Psoas muscle (tissue), 8 donors: ENCODE measurements around the gene DEK. TPM values are rescaled to one million over a fixed set of nuclear protein-coding genes. Genes with fewer than 3 reads are reported as not detected.

ENCODE experiments used
- ATAC-seq, 4 donors: fragments of 200-7000 bp; cut with Tn5 transposase; one replicate each; pipeline ENCODE4 v1.9.1; 2020; ENCODE audit warnings: moderate library complexity in 3 of 4, mild to moderate bottlenecking in 2 of 4
- DNase-seq, 2 donors: peaks; one replicate each; pipeline ENCODE4 v3.0.0-alpha.2; 2020
- H3K27ac ChIP-seq: fragments of 200-600 bp; one replicate; pipeline ENCODE4 v1.8.0; 2022
- H3K27me3 ChIP-seq, 3 donors: fragments of 200-600 bp in 1 of 3; one replicate each; pipeline versions ENCODE4 v1.6.1 to v1.8.0; 2013 to 2022; ENCODE audit warnings: low read length in 2 of 3, mild to moderate bottlenecking in 2 of 3, moderate library complexity in 1 of 3; ENCODE audit not compliant: insufficient read depth in 3 of 3
- H3K36me3 ChIP-seq, 2 donors: fragments of 200-600 bp in 1 of 2; one replicate each; pipeline versions ENCODE4 v1.6.1 to v1.8.0; 2013 to 2022; ENCODE audit warnings: low read depth in 1 of 2, mild to moderate bottlenecking in 1 of 2, moderate library complexity in 1 of 2; ENCODE audit not compliant: insufficient read depth in 1 of 2
- H3K4me1 ChIP-seq: fragments of 200-600 bp; one replicate; pipeline ENCODE4 v1.8.0; 2022
- H3K4me3 ChIP-seq: fragments of 200-600 bp; one replicate; pipeline ENCODE4 v1.8.0; 2022; ENCODE audit warnings: mild to moderate bottlenecking
- H3K9me3 ChIP-seq: fragments of 200-600 bp; one replicate; pipeline ENCODE4 v1.8.0; 2022
- WGBS, 3 donors: extraction: QIAGEN DNeasy Blood & Tissue Kit; methylation state at CpG; one replicate each; pipeline versions ENCODE4 v1.1.6 to v1.1.7; 2013; 5-methylcytosine and 5-hydroxymethylcytosine counted together
- intact Hi-C, 2 donors: fragments of 100-400 bp; cut with DNase I; formaldehyde crosslinking; loops; one replicate each; pipeline versions ENCODE4 v1.11.0 to v1.14.2; 2022
- polyA plus RNA-seq, 3 donors: library from polyadenylated mRNA; stranded (reverse); fragments of 200-250 nt; gene quantifications; one replicate each; pipeline ENCODE4 v1.2.3, GENCODE V29; 2013
- total RNA-seq, 4 donors: library from RNA; stranded (reverse); fragmentation: NEBNext Ultra II Directional in 2 of 4; extraction: Animal tissue kit (Norgen Biotek cat#: 25700) in 2 of 4; gene quantifications; one replicate each; pipeline versions ENCODE4 v1.2.1 to v1.2.4, GENCODE V29; 2021 to 2023
- TF ChIP-seq, protein P1 (sequence below): fragments of 200-600 bp; IDR thresholded peaks from one replicate; pipeline ENCODE4 v1.8.0; 2022; ENCODE audit warnings: antibody characterized with exemption
- donor health status: healthy with polysubstance abuse.
- donor health status: DM: no; HTN: no; CAD: no; lungs with moderate emphysema.
- donor health status: Bipolar disorder and iron deficiency.
- donor health status: healthy.
- donor health status: DM: yes; HTN: yes; CAD: no.
- donor health status: DM: no; HTN: no; CAD: no.
- donor health status: DM: no; HTN: no; CAD: no.
- donor health status: DM: yes; HTN: yes; CAD: no.

The DEK gene
- total and polyA plus RNA-seq, 7 donors, result 28.7 to 91.0 (median 66.1) TPM

- DNase-seq (no peak), ATAC-seq (no peak)
- Histone ChIP-seq H3K36me3 (peaks cover 6 to 80% of the 10 kb centered on the region in 2 donors), H3K4me3 (no peak overlapping the region), H3K9me3 (no peaks in the 10 kb centered on the region), H3K27ac (no peak overlapping the region), H3K27me3 (no peaks in the 10 kb centered on the region), H3K4me1 (no peaks in the 10 kb centered on the region)
- 79 to 81% (median 80%) methylated on average over 7 of the region's 7 CpGs for WGBS, 3 donors
- intact Hi-C loops, result no loop called here
- TF ChIP-seq, protein P1, sequence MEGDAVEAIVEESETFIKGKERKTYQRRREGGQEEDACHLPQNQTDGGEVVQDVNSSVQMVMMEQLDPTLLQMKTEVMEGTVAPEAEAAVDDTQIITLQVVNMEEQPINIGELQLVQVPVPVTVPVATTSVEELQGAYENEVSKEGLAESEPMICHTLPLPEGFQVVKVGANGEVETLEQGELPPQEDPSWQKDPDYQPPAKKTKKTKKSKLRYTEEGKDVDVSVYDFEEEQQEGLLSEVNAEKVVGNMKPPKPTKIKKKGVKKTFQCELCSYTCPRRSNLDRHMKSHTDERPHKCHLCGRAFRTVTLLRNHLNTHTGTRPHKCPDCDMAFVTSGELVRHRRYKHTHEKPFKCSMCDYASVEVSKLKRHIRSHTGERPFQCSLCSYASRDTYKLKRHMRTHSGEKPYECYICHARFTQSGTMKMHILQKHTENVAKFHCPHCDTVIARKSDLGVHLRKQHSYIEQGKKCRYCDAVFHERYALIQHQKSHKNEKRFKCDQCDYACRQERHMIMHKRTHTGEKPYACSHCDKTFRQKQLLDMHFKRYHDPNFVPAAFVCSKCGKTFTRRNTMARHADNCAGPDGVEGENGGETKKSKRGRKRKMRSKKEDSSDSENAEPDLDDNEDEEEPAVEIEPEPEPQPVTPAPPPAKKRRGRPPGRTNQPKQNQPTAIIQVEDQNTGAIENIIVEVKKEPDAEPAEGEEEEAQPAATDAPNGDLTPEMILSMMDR, result no peak
Observed at GRCh38 chr6:18219591-18219990, 44.7 kb downstream of the DEK start.

GRCh38 chr6:18218233-18218632, 46.1 kb downstream of the DEK start:
- Histone ChIP-seq H3K4me3 (no peak overlapping the region), H3K27me3 (no peaks in the 10 kb centered on the region), H3K4me1 (no peaks in the 10 kb centered on the region), H3K27ac (no peak overlapping the region), H3K9me3 (no peaks in the 10 kb centered on the region), H3K36me3 (peaks cover 6 to 79% of the 10 kb centered on the region in 2 donors)
- TF ChIP-seq, protein P1, result no peak
- DNase-seq (no peak), ATAC-seq (no peak)
- intact Hi-C loops, result no loop called here
- WGBS, 3 donors, result 95 to 97% (median 95%) methylated on average over 3 of the region's 3 CpGs

DNA sequence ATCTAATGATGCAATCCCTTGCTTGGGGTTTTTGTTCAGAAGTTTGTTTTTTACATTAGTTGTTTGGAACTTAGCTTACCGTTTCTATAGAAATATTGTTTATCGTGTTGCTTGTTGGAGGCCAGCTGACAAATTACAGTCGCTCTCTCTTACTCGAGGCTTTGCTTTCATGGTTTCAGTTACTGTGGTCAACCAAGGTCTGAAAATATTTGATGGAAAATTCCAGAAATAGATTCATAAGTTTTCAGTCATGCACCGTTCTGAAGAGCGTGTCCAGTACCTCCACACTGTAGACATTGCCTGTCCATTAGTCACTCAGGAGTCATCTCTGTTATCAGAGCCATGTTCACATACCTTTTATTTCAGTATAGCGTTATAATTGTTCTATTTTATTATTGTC, 47.9 kb downstream of the DEK start:
- H3K4me1 ChIP-seq, result no peaks in the 10 kb centered on the region
- DNase-seq (no peak), ATAC-seq (no peak)
- WGBS, 3 donors, result 87 to 90% (median 89%) methylated on average over 7 of the region's 7 CpGs
- H3K27me3 ChIP-seq, result no peaks in the 10 kb centered on the region
- intact Hi-C loops, result no loop called here
- H3K27ac ChIP-seq, result no peak overlapping the region
- no peaks in the 10 kb centered on the region for H3K9me3 ChIP-seq
- TF ChIP-seq, protein P1, result no peak
- peaks cover 2 to 78% of the 10 kb centered on the region in 2 donors for H3K36me3 ChIP-seq
- no peak overlapping the region for H3K4me3 ChIP-seq

- Histone ChIP-seq H3K27me3 (no peaks in the 10 kb centered on the region), H3K9me3 (no peaks in the 10 kb centered on the region), H3K4me1 (no peaks in the 10 kb centered on the region), H3K4me3 (no peak overlapping the region), H3K36me3 (peaks cover 2 to 74% of the 10 kb centered on the region in 2 donors), H3K27ac (no peak overlapping the region)
- ATAC-seq, result no peak
- WGBS, 3 donors, result 63 to 76% (median 72%) methylated on average over 7 of the region's 7 CpGs
- TF ChIP-seq, protein P1, result no peak
- no peak for DNase-seq
- intact Hi-C loops, result no loop called here
Observed at GRCh38 chr6:18215436-18215835, 48.9 kb downstream of the DEK start.

DNA sequence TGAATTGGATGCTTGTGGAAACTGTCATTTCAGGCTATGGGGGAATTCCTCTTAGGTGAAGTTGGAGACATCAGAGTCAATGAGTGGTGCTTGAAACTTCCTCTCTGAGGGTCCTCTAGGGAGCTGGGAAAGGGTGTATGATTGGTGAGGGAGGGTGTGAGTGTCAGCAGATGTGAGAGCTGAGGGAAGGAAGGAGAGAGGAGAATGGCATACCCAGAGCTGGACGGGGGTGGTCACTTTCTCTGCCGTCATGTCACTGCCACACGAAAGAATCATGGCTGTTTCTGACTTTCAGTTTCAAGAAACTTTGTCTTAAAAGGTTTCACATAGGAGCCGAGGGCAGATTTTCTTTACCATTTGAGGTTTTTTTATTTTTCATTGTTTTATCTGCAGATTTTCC, 50.3 kb downstream of the DEK start:
- TF ChIP-seq, protein P1, result no peak
- WGBS, 3 donors, result 85 to 90% (median 89%) methylated on average over 4 of the region's 4 CpGs
- H3K4me1 ChIP-seq, result no peaks in the 10 kb centered on the region
- no peak overlapping the region for H3K4me3 ChIP-seq
- H3K27ac ChIP-seq, result no peak overlapping the region
- no peaks in the 10 kb centered on the region for H3K9me3 ChIP-seq
- no peak for DNase-seq
- no peak for ATAC-seq
- H3K36me3 ChIP-seq, result peaks cover 2 to 81% of the 10 kb centered on the region in 2 donors
- intact Hi-C loops, result no loop called here
- H3K27me3 ChIP-seq, result no peaks in the 10 kb centered on the region
